Panc1 (cell line): ENCODE data around the gene RAPSN. TPM values are rescaled to one million over a fixed set of nuclear protein-coding genes. Genes with fewer than 3 reads are reported as not detected.

Experiments
- ATAC-seq: fragments of 200-7000 bp; cut with Tn5 transposase; 2 replicates; pipeline ENCODE4 v1.9.1; 2020; ENCODE audit warnings: mild to moderate bottlenecking, moderate library complexity
- BruUV-seq: library from RNA; stranded (reverse); fragments of 400-500 nt; replicated peaks from 2 replicates; lab custom pipeline; 2021; lab: Mats Ljungman, UMichigan
- CTCF ChIA-PET: fragments of 300-600 bp; sonication (Branson Sonifier 250); formaldehyde crosslinking; loops from one replicate; lab custom pipeline; 2022; ENCODE audit warnings: antibody characterized with exemption; lab: Charles Lee
- POLR2A ChIA-PET: fragments of 300-600 bp; sonication (Branson Sonifier 250); formaldehyde crosslinking; loops from one replicate; lab custom pipeline; 2022; ENCODE audit warnings: antibody characterized with exemption; lab: Charles Lee
- DNase-seq: peaks from one replicate; pipeline ENCODE4 v3.0.0-alpha.2; 2010; ENCODE audit warnings: low read depth, low spot score
- H3K27ac ChIP-seq: 2 replicates; pipeline ENCODE4 v1.5.1; 2011; ENCODE audit warnings: mild to moderate bottlenecking, low read length, inconsistent platforms
- H3K27me3 ChIP-seq: fragments of 200-500 bp; sonication (Bioruptor generic); 2 replicates; pipeline ENCODE4 v1.6.0; 2014; ENCODE audit warnings: low read length, inconsistent platforms; ENCODE audit not compliant: control insufficient read depth, insufficient read depth
- H3K36me3 ChIP-seq: fragments of 200-500 bp; sonication (Bioruptor generic); 2 replicates; pipeline ENCODE4 v1.5.1; 2014; ENCODE audit warnings: inconsistent platforms, mild to moderate bottlenecking, low read length, moderate library complexity; ENCODE audit not compliant: control insufficient read depth, insufficient read depth
- H3K4me1 ChIP-seq: 2 replicates; pipeline ENCODE4 v1.5.1; 2011; ENCODE audit warnings: inconsistent platforms, mild to moderate bottlenecking, low read length, moderate library complexity; ENCODE audit not compliant: control insufficient read depth, insufficient read depth
- H3K4me3 ChIP-seq, 2 experiments: 2 replicates each; pipeline ENCODE4 v1.5.1; 2011 to 2012; ENCODE audit warnings: low read depth in 2 of 2, low read length in 2 of 2, mild to moderate bottlenecking in 2 of 2, inconsistent platforms in 1 of 2, moderate library complexity in 1 of 2
- H3K9me3 ChIP-seq: fragments of 200-500 bp; sonication (Bioruptor generic); 2 replicates; pipeline ENCODE4 v1.5.1; 2014; ENCODE audit warnings: low read depth, mild to moderate bottlenecking, inconsistent platforms, low read length, moderate library complexity; ENCODE audit not compliant: control insufficient read depth, insufficient read depth
- CTCF ChIP-seq: fragments of 450-650 bp; IDR thresholded peaks from 2 replicates; pipeline ENCODE4 v1.5.1; 2017; ENCODE audit warnings: mild to moderate bottlenecking
- POLR2AphosphoS5 ChIP-seq: IDR thresholded peaks from 2 replicates; pipeline ENCODE4 v1.6.1; 2012; ENCODE audit warnings: mild to moderate bottlenecking, low read depth, low read length, moderate library complexity
- REST ChIP-seq, 2 experiments: IDR thresholded peaks; 2 replicates each; pipeline ENCODE4 v1.6.1; 2011 to 2012; ENCODE audit warnings: low read depth in 2 of 2, control low read depth in 1 of 2, low read length in 1 of 2, mild to moderate bottlenecking in 1 of 2, moderate library complexity in 1 of 2; ENCODE audit not compliant: insufficient read depth in 1 of 2
- SIN3A ChIP-seq: IDR thresholded peaks from 2 replicates; pipeline ENCODE4 v1.6.1; 2012; ENCODE audit warnings: low read depth, mild to moderate bottlenecking, low read length, moderate library complexity, borderline replicate concordance; ENCODE audit not compliant: insufficient read depth
- TCF7L2 ChIP-seq: IDR thresholded peaks from 2 replicates; pipeline ENCODE4 v1.6.1; 2011; ENCODE audit warnings: mild to moderate bottlenecking, low read depth, low read length, inconsistent platforms
- in situ Hi-C: cut with HindIII; loops from 2 replicates; pipeline ENCODE4 v1.10.0; 2016; ENCODE audit warnings: low sequenced_read_pairs, low pct_unique_long_range_greater_than_20kb
- intact Hi-C: fragments of 100-400 bp; cut with micrococcal nuclease; formaldehyde crosslinking; loops from one replicate; pipeline ENCODE4 v1.10.0; 2022; ENCODE audit not compliant: unreplicated experiment
- total RNA-seq: library from RNA; stranded (reverse); gene quantifications from one replicate; pipeline ENCODE4 v1.2.1, GENCODE V29; 2021; ENCODE audit not compliant: unreplicated experiment

RAPSN gene
- total RNA-seq, 1 experiment from 2014 or later, result 1.8 TPM

- ChIA-PET POLR2A (no interaction called here), CTCF (no interaction called here)
- Histone ChIP-seq H3K36me3 (no peaks in the 10 kb centered on the region), H3K27ac (no peak overlapping the region), H3K4me1 (no peaks in the 10 kb centered on the region), H3K27me3 (no peaks in the 10 kb centered on the region), H3K9me3 (no peaks in the 10 kb centered on the region), H3K4me3 (no peak overlapping the region)
- intact Hi-C loops, result no loop called here
- ATAC-seq, result no peak; the same call in 1 of the 2 replicates
- TF ChIP-seq TCF7L2 (no peak), POLR2AphosphoS5 (no peak), CTCF (no peak), SIN3A (no peak), REST (IDR thresholded peaks at IDR 0.05; ENCODE audit: insufficient read depth in 1 of 2, low read depth in 2 of 2, low read length in 1 of 2) (no peak)
- BruUV-seq, result no TSS peak
- in situ Hi-C loops, result no loop called here
- no peak for DNase-seq
Measured at GRCh38 chr11:47447906-47448305, 1.0 kb downstream of the RAPSN start.

GRCh38 chr11:47446833-47447232, 2.1 kb downstream of the RAPSN start:
- H3K9me3 ChIP-seq, result no peaks in the 10 kb centered on the region
- no peak overlapping the region for H3K4me3 ChIP-seq
- in situ Hi-C loops, result no loop called here
- ATAC-seq (no peak), DNase-seq (no peak)
- BruUV-seq, result no TSS peak
- no peaks in the 10 kb centered on the region for H3K4me1 ChIP-seq
- ChIA-PET POLR2A (no interaction called here), CTCF (no interaction called here)
- H3K36me3 ChIP-seq, result no peaks in the 10 kb centered on the region
- TF ChIP-seq REST (IDR thresholded peaks at IDR 0.05; ENCODE audit: insufficient read depth in 1 of 2, low read depth in 2 of 2, low read length in 1 of 2) (no peak), TCF7L2 (no peak), SIN3A (no peak), POLR2AphosphoS5 (no peak), CTCF (no peak)
- no peak overlapping the region for H3K27ac ChIP-seq
- intact Hi-C loops, result no loop called here
- no peaks in the 10 kb centered on the region for H3K27me3 ChIP-seq
